ENCODE measurements around the gene ATXN7L1. TPM values are rescaled to one million over a fixed set of nuclear protein-coding genes. Genes with fewer than 3 reads are reported as not detected.

Gene ATXN7L1
- total RNA-seq, 1 donor from 2014 or later = 2.4 TPM

GRCh38 chr7:105682341-105683060 lies 193.9 kb downstream of the ATXN7L1 start:
- no peak for DNase-seq (ENCODE audit: low read depth)
- Histone ChIP-seq H3K27me3 (ENCODE audit: control insufficient read depth, insufficient read depth, low read length) (no peaks in the 10 kb centered on the region), H3K4me3 (ENCODE audit: low read depth, low read length) (no peak overlapping the region), H3K36me3 (ENCODE audit: control insufficient read depth, insufficient read depth, low read length) (no peaks in the 10 kb centered on the region)
- no peak for FAIRE-seq
- no peak for TF ChIP-seq CTCF (IDR thresholded peaks at IDR 0.05; ENCODE audit: insufficient read depth, low read length, severe bottlenecking)

GRCh38 chr7:105680505-105681187 lies 195.8 kb downstream of the ATXN7L1 start:
- TF ChIP-seq CTCF (IDR thresholded peaks at IDR 0.05; ENCODE audit: insufficient read depth, low read length, severe bottlenecking) = no peak
- H3K27me3 ChIP-seq (ENCODE audit: control insufficient read depth, insufficient read depth, low read length) = no peaks in the 10 kb centered on the region
- no peak overlapping the region for H3K4me3 ChIP-seq (ENCODE audit: low read depth, low read length)
- DNase-seq (ENCODE audit: low read depth) (no peak), FAIRE-seq (no peak)
- no peaks in the 10 kb centered on the region for H3K36me3 ChIP-seq (ENCODE audit: control insufficient read depth, insufficient read depth, low read length)

- no peak for TF ChIP-seq CTCF (IDR thresholded peaks at IDR 0.05; ENCODE audit: insufficient read depth, low read length, severe bottlenecking)
- Histone ChIP-seq H3K36me3 (ENCODE audit: control insufficient read depth, insufficient read depth, low read length) (no peaks in the 10 kb centered on the region), H3K27me3 (ENCODE audit: control insufficient read depth, insufficient read depth, low read length) (no peaks in the 10 kb centered on the region), H3K4me3 (ENCODE audit: low read depth, low read length) (peak overlapping the region; percentile 13)
- FAIRE-seq = no peak
- DNase-seq (ENCODE audit: low read depth) = peak; percentile 62
Measured at GRCh38 chr7:105678811-105679495, 197.4 kb downstream of the ATXN7L1 start.

GRCh38 chr7:105677817-105678573 lies 198.4 kb downstream of the ATXN7L1 start:
- H3K27me3 ChIP-seq (ENCODE audit: control insufficient read depth, insufficient read depth, low read length) = no peaks in the 10 kb centered on the region
- H3K4me3 ChIP-seq (ENCODE audit: low read depth, low read length) = no peak overlapping the region
- H3K36me3 ChIP-seq (ENCODE audit: control insufficient read depth, insufficient read depth, low read length) = no peaks in the 10 kb centered on the region
- DNase-seq (ENCODE audit: low read depth) (no peak), FAIRE-seq (no peak)
- no peak for TF ChIP-seq CTCF (IDR thresholded peaks at IDR 0.05; ENCODE audit: insufficient read depth, low read length, severe bottlenecking)

- no peak overlapping the region for H3K4me3 ChIP-seq (ENCODE audit: low read depth, low read length)
- FAIRE-seq = no peak
- no peaks in the 10 kb centered on the region for H3K27me3 ChIP-seq (ENCODE audit: control insufficient read depth, insufficient read depth, low read length)
- H3K36me3 ChIP-seq (ENCODE audit: control insufficient read depth, insufficient read depth, low read length) = no peaks in the 10 kb centered on the region
- TF ChIP-seq CTCF (IDR thresholded peaks at IDR 0.05; ENCODE audit: insufficient read depth, low read length, severe bottlenecking) = no peak
- no peak for DNase-seq (ENCODE audit: low read depth)
Measured at GRCh38 chr7:105677410-105677730, 199.0 kb downstream of the ATXN7L1 start.
